GM23338 (cell line): ENCODE data around the gene NUDT16L1. TPM values are rescaled to one million over a fixed set of nuclear protein-coding genes. Genes with fewer than 3 reads are reported as not detected.

Source experiments
- ATAC-seq: fragments of 200-7000 bp; cut with Tn5 transposase; 3 replicates; pipeline ENCODE4 v1.9.1; 2020
- DNase-seq: peaks from one replicate; pipeline ENCODE4 v3.0.0-alpha.2; 2015; ENCODE audit warnings: low spot score
- H2AFZ ChIP-seq: fragments of 200-600 bp; sonication (generic); 2 replicates; pipeline ENCODE4 v1.8.0; 2016; ENCODE audit warnings: antibody characterized with exemption, mild to moderate bottlenecking, moderate library complexity
- H3F3A ChIP-seq: fragments of 200-600 bp; sonication (generic); replicated peaks from 2 replicates; pipeline ENCODE4 v1.8.0; 2017; ENCODE audit warnings: antibody characterized with exemption, mixed run types, low read depth
- H3K27ac ChIP-seq: fragments of 200-600 bp; sonication (generic); 2 replicates; pipeline ENCODE4 v1.6.1; 2016; ENCODE audit warnings: low read depth
- H3K27me3 ChIP-seq: fragments of 200-600 bp; sonication (generic); 2 replicates; pipeline ENCODE4 v1.8.0; 2016; ENCODE audit warnings: mild to moderate bottlenecking, mixed run types, moderate library complexity; ENCODE audit not compliant: insufficient read depth
- H3K36me3 ChIP-seq: fragments of 200-600 bp; sonication (generic); 2 replicates; pipeline ENCODE4 v1.8.0; 2016; ENCODE audit warnings: mild to moderate bottlenecking; ENCODE audit not compliant: insufficient read depth
- H3K4me1 ChIP-seq: fragments of 200-600 bp; sonication (generic); 2 replicates; pipeline ENCODE4 v1.8.0; 2016; ENCODE audit warnings: mild to moderate bottlenecking, moderate library complexity; ENCODE audit not compliant: insufficient read depth
- H3K4me2 ChIP-seq: fragments of 200-600 bp; sonication (generic); 2 replicates; pipeline ENCODE4 v1.7.1; 2017; ENCODE audit warnings: mixed run types
- H3K4me3 ChIP-seq: fragments of 200-600 bp; sonication (generic); 2 replicates; pipeline ENCODE4 v1.6.1; 2016; ENCODE audit warnings: mixed run types
- H3K79me2 ChIP-seq: fragments of 200-600 bp; sonication (generic); replicated peaks from 2 replicates; pipeline ENCODE4 v1.8.0; 2017; ENCODE audit warnings: mild to moderate bottlenecking; ENCODE audit not compliant: insufficient read depth
- H3K9me2 ChIP-seq: fragments of 200-600 bp; sonication (generic); 2 replicates; pipeline ENCODE4 v1.8.0; 2017; ENCODE audit not compliant: insufficient read depth
- H4K20me1 ChIP-seq: fragments of 200-600 bp; sonication (generic); replicated peaks from 2 replicates; pipeline ENCODE4 v1.8.0; 2017; ENCODE audit warnings: mild to moderate bottlenecking; ENCODE audit not compliant: insufficient read depth
- H3K27ac Mint-ChIP-seq: 2 replicates; pipeline ENCODE4 v1.8.0; 2020; ENCODE audit warnings: inconsistent platforms, mild to moderate bottlenecking, moderate library complexity, mixed read lengths
- H3K27me3 Mint-ChIP-seq: 3 replicates; pipeline ENCODE4 v1.8.0; 2022; ENCODE audit warnings: low read depth, mild to moderate bottlenecking, moderate library complexity, mixed read lengths, inconsistent platforms; ENCODE audit not compliant: insufficient read depth, poor library complexity
- H3K36me3 Mint-ChIP-seq: 3 replicates; pipeline ENCODE4 v1.8.0; 2021; ENCODE audit warnings: low read depth, mild to moderate bottlenecking, inconsistent platforms, moderate library complexity, mixed read lengths
- H3K4me1 Mint-ChIP-seq: 3 replicates; pipeline ENCODE4 v1.8.0; 2020; ENCODE audit warnings: mild to moderate bottlenecking, inconsistent platforms, mixed read lengths
- H3K4me3 Mint-ChIP-seq: 3 replicates; pipeline ENCODE4 v1.8.0; 2021; ENCODE audit warnings: moderate library complexity, mild to moderate bottlenecking, inconsistent platforms, mixed read lengths
- H3K9me3 Mint-ChIP-seq: 3 replicates; pipeline ENCODE4 v1.8.0; 2020; ENCODE audit warnings: moderate library complexity, mild to moderate bottlenecking, inconsistent platforms, mixed read lengths
- CREB1 ChIP-seq: fragments of 250-450 bp; sonication (Bioruptor Pico); IDR thresholded peaks from 2 replicates; pipeline ENCODE4 v1.5.0; 2020; ENCODE audit warnings: low read depth, mild to moderate bottlenecking, moderate library complexity
- CTCF ChIP-seq, 2 experiments: fragments of 200-600 bp in 1 of 2; sonication (generic) in 1 of 2; conservative IDR thresholded peaks; 2 replicates each; pipeline versions ENCODE4 v1.5.1 to v1.6.1; 2016 to 2017; ENCODE audit warnings: antibody characterized with exemption in 2 of 2, low read depth in 2 of 2, mild to moderate bottlenecking in 2 of 2, moderate library complexity in 1 of 2
- ETS1 ChIP-seq: IDR thresholded peaks from 2 replicates; pipeline ENCODE4 v1.6.1; 2016; ENCODE audit warnings: antibody characterized with exemption
- EZH2 ChIP-seq: fragments of 200-600 bp; sonication (generic); IDR thresholded peaks from one replicate; pipeline ENCODE4 v1.8.0; 2017; ENCODE audit warnings: antibody characterized with exemption, mild to moderate bottlenecking, low read depth; ENCODE audit not compliant: unreplicated experiment
- EZH2phosphoT487 ChIP-seq: fragments of 200-600 bp; sonication (generic); IDR thresholded peaks from one replicate; pipeline ENCODE4 v1.8.1; 2018; ENCODE audit warnings: antibody characterized with exemption; ENCODE audit not compliant: unreplicated experiment
- JUNB ChIP-seq: IDR thresholded peaks from one replicate; pipeline ENCODE4 v1.6.1; 2016; ENCODE audit warnings: antibody characterized with exemption; ENCODE audit not compliant: unreplicated experiment
- NANOG ChIP-seq: IDR thresholded peaks from 2 replicates; pipeline ENCODE4 v1.6.1; 2016; ENCODE audit warnings: antibody characterized with exemption, borderline replicate concordance
- POLR2AphosphoS5 ChIP-seq: IDR thresholded peaks from 2 replicates; pipeline ENCODE4 v1.6.1; 2016; ENCODE audit warnings: antibody characterized with exemption, low read depth
- REST ChIP-seq: IDR thresholded peaks from one replicate; pipeline ENCODE4 v1.6.1; 2018; ENCODE audit warnings: antibody characterized with exemption; ENCODE audit not compliant: unreplicated experiment
- STAT1 ChIP-seq: IDR thresholded peaks from one replicate; pipeline ENCODE4 v1.6.1; 2016; ENCODE audit warnings: antibody characterized with exemption; ENCODE audit not compliant: unreplicated experiment
- ZNF114 ChIP-seq: fragments of 250-450 bp; sonication (Bioruptor Pico); IDR thresholded peaks from 2 replicates; pipeline ENCODE4 v1.5.0; 2020; ENCODE audit warnings: mild to moderate bottlenecking, moderate library complexity
- ZNF331 ChIP-seq: fragments of 250-450 bp; sonication (Bioruptor Pico); IDR thresholded peaks from 2 replicates; pipeline ENCODE4 v1.5.0; 2020; ENCODE audit warnings: low read depth, mild to moderate bottlenecking, moderate library complexity
- polyA plus RNA-seq: library from polyadenylated mRNA; unstranded; fragments of >200 nt; fragmentation: Nextera tagmentation; extraction: Ambion mirVana; gene quantifications from 2 replicates; pipeline ENCODE4 v1.2.1, GENCODE V29; 2016
- total RNA-seq: library from RNA; depleted of rRNA; stranded (reverse); fragments of >200 nt; shearing (Covaris generic); gene quantifications from 2 replicates; pipeline ENCODE4 v1.2.3, GENCODE V29; 2014

Gene NUDT16L1
- total and polyA plus RNA-seq, 2 experiments from 2014 or later = 37.1 to 80.4 TPM

- H3K9me3 Mint-ChIP-seq = no peaks in the 10 kb centered on the region; the same call in 2 of the 3 replicates
- Histone ChIP-seq H3K4me3 (no peak overlapping the region), H3K27me3 (no peaks in the 10 kb centered on the region), H3K79me2 (no peaks in the 10 kb centered on the region), H3K36me3 (peaks cover 9% of the 10 kb centered on the region; the same call in 1 of the 2 replicates), H2AFZ (no peak overlapping the region), H3K4me2 (no peak overlapping the region), H4K20me1 (no peaks in the 10 kb centered on the region; the same call in 1 of the 2 replicates), H3K27ac (no peak overlapping the region), H3K4me1 (no peaks in the 10 kb centered on the region), H3F3A (peaks cover 5% of the 10 kb centered on the region; the same call in 1 of the 2 replicates), H3K9me2 (no peaks in the 10 kb centered on the region)
- peaks cover 44% of the 10 kb centered on the region for H3K36me3 Mint-ChIP-seq
- no peak for ATAC-seq
- peaks cover 9% of the 10 kb centered on the region for H3K27me3 Mint-ChIP-seq
- no peak overlapping the region for H3K27ac Mint-ChIP-seq
- peaks cover 6% of the 10 kb centered on the region; the same call in 1 of the 3 replicates for H3K4me1 Mint-ChIP-seq
- DNase-seq = no peak
- H3K4me3 Mint-ChIP-seq = no peak overlapping the region
- TF ChIP-seq STAT1 (no peak), EZH2phosphoT487 (no peak), REST (no peak), JUNB (no peak), ZNF114 (CRISPR knock-in tag) (no peak), ETS1 (no peak), NANOG (no peak), ZNF331 (no peak)
These were observed 5.1 kb downstream of the NUDT16L1 start for GRCh38 chr16:4698321-4699045.

DNA sequence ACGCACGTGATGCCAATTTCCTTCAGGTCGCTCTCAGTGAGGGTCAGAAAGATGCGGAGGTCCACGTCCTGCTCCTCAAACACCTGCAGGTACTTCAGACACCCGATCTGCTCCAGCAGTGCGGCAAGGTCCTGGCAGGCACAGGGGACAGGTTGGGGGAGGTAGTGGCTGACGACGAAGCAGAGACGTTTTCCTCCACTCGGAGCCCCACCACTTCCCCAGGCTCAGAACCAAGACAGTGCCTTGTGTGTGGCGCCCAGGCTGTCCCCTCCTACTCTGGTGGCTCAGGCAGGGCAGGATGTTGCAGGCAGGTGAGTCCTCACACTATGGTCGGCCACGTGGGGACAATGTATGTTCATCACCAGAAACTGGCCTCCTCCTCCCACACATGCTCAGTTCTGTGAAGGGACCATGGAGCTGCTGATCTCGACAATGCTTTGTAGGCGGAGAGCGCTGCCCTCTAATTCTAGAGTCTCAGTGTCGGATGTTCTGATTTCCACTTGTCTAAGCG, 5.7 kb downstream of the NUDT16L1 start:
- H3K4me3 ChIP-seq = no peak overlapping the region
- Mint-ChIP-seq H3K4me1 (peaks cover 6% of the 10 kb centered on the region; the same call in 1 of the 3 replicates), H3K27ac (no peak overlapping the region), H3K9me3 (no peaks in the 10 kb centered on the region; the same call in 2 of the 3 replicates), H3K36me3 (peaks cover 44% of the 10 kb centered on the region), H3K4me3 (no peak overlapping the region), H3K27me3 (peaks cover 9% of the 10 kb centered on the region)
- no peak overlapping the region for H3K4me2 ChIP-seq
- no peaks in the 10 kb centered on the region for H3K9me2 ChIP-seq
- no peaks in the 10 kb centered on the region; the same call in 1 of the 2 replicates for H4K20me1 ChIP-seq
- H3K27ac ChIP-seq = no peak overlapping the region
- no peak overlapping the region for H2AFZ ChIP-seq
- peaks cover 5% of the 10 kb centered on the region; the same call in 1 of the 2 replicates for H3F3A ChIP-seq
- DNase-seq (no peak), ATAC-seq (no peak)
- no peaks in the 10 kb centered on the region for H3K79me2 ChIP-seq
- no peaks in the 10 kb centered on the region for H3K4me1 ChIP-seq
- no peaks in the 10 kb centered on the region for H3K27me3 ChIP-seq
- H3K36me3 ChIP-seq = peaks cover 9% of the 10 kb centered on the region; the same call in 1 of the 2 replicates
- TF ChIP-seq EZH2 = no peak
- TF ChIP-seq NANOG = no peak
- TF ChIP-seq POLR2AphosphoS5 = no peak
- TF ChIP-seq STAT1 = no peak
- TF ChIP-seq CTCF (conservative IDR thresholded peaks at IDR 0.05; ENCODE audit: low read depth in 2 of 2) = no peak
- TF ChIP-seq ETS1 = no peak
- no peak for TF ChIP-seq JUNB
- TF ChIP-seq CREB1 = no peak
- TF ChIP-seq ZNF114 (CRISPR knock-in tag) = no peak
